Activated CD4-positive, alpha-beta T cell treated with anti-CD3 and anti-CD28 coated beads, Interleukin-2, amount 10 ng/mL, durations not matched to agents 7 days and 5 days (primary cell): ENCODE measurements around the gene MRPL32. TPM values are rescaled to one million over a fixed set of nuclear protein-coding genes. Genes with fewer than 3 reads are reported as not detected.

ENCODE experiments used
- CTCF ChIA-PET: fragments of 350-600 bp; sonication (Branson Sonifier 250); formaldehyde crosslinking; loops from one replicate; lab custom pipeline; 2021; ENCODE audit warnings: antibody characterized with exemption; lab: Charles Lee
- POLR2A ChIA-PET: fragments of 350-600 bp; sonication (Branson Sonifier 250); formaldehyde crosslinking; loops from one replicate; lab custom pipeline; 2021; ENCODE audit warnings: antibody characterized with exemption; lab: Charles Lee
- DNase-seq: peaks from one replicate; pipeline ENCODE4 v3.0.0-alpha.2; 2020
- H3K27ac Mint-ChIP-seq: one replicate; pipeline ENCODE4 v1.8.0; 2021; ENCODE audit warnings: mild to moderate bottlenecking, moderate library complexity, mixed read lengths
- H3K27me3 Mint-ChIP-seq: one replicate; pipeline ENCODE4 v1.8.0; 2021; ENCODE audit warnings: mixed read lengths
- H3K36me3 Mint-ChIP-seq: one replicate; pipeline ENCODE4 v1.8.0; 2021; ENCODE audit warnings: low read depth, mixed read lengths
- H3K4me1 Mint-ChIP-seq: one replicate; pipeline ENCODE4 v1.8.0; 2021; ENCODE audit warnings: mixed read lengths
- H3K4me3 Mint-ChIP-seq: one replicate; pipeline ENCODE4 v1.8.0; 2021; ENCODE audit warnings: mild to moderate bottlenecking, moderate library complexity, mixed read lengths
- H3K9me3 Mint-ChIP-seq: one replicate; pipeline ENCODE4 v1.8.0; 2021; ENCODE audit warnings: mixed read lengths
- total RNA-seq, 2 experiments: library from RNA; stranded (reverse); gene quantifications; one replicate each; pipeline ENCODE4 v1.2.3, GENCODE V29; 2021

MRPL32 gene
- total RNA-seq, 2 experiments from 2014 or later: 50.2 to 50.3 TPM

- no peaks in the 10 kb centered on the region for H3K4me1 Mint-ChIP-seq
- no peaks in the 10 kb centered on the region for H3K36me3 Mint-ChIP-seq
- H3K9me3 Mint-ChIP-seq: peaks cover 10% of the 10 kb centered on the region
- no peak overlapping the region for H3K27ac Mint-ChIP-seq
- no peaks in the 10 kb centered on the region for H3K27me3 Mint-ChIP-seq
- ChIA-PET POLR2A (no interaction called here), CTCF (no interaction called here)
- no peak for DNase-seq
- H3K4me3 Mint-ChIP-seq: no peak overlapping the region
Observed at GRCh38 chr7:42952328-42952727, 20.2 kb downstream of the MRPL32 start.

- Mint-ChIP-seq H3K4me3 (no peak overlapping the region), H3K27me3 (no peaks in the 10 kb centered on the region), H3K36me3 (no peaks in the 10 kb centered on the region), H3K27ac (no peak overlapping the region), H3K9me3 (peaks cover 10% of the 10 kb centered on the region), H3K4me1 (no peaks in the 10 kb centered on the region)
- POLR2A ChIA-PET: no interaction called here
- CTCF ChIA-PET: interaction anchor here (1.3 to 1.6 kb wide), 2 partner anchors 9 to 11 kb away, joined by 3 to 4 read pairs; no protein-coding TSS in a partner anchor
- no peak for DNase-seq
Observed at GRCh38 chr7:42953994-42954393, 21.8 kb downstream of the MRPL32 start.

- H3K27ac Mint-ChIP-seq: no peak overlapping the region
- no peaks in the 10 kb centered on the region for H3K36me3 Mint-ChIP-seq
- ChIA-PET POLR2A (no interaction called here), CTCF (no interaction called here)
- no peak overlapping the region for H3K4me3 Mint-ChIP-seq
- peaks cover 6% of the 10 kb centered on the region for H3K27me3 Mint-ChIP-seq
- peaks cover 13% of the 10 kb centered on the region for H3K9me3 Mint-ChIP-seq
- H3K4me1 Mint-ChIP-seq: no peaks in the 10 kb centered on the region
- no peak for DNase-seq
Observed at GRCh38 chr7:42956062-42956461, 23.9 kb downstream of the MRPL32 start.

GRCh38 chr7:42959549-42959948, 27.4 kb downstream of the MRPL32 start:
- H3K27me3 Mint-ChIP-seq: peaks cover 13% of the 10 kb centered on the region
- ChIA-PET CTCF (interaction anchor here (0.6 to 1.7 kb wide), 3 partner anchors 10 to 332 kb away, joined by 3 to 6 read pairs (median 4); no protein-coding TSS in a partner anchor), POLR2A (no interaction called here)
- no peaks in the 10 kb centered on the region for H3K36me3 Mint-ChIP-seq
- peaks cover 13% of the 10 kb centered on the region for H3K9me3 Mint-ChIP-seq
- DNase-seq: no peak
- no peak overlapping the region for H3K27ac Mint-ChIP-seq
- no peaks in the 10 kb centered on the region for H3K4me1 Mint-ChIP-seq
- no peak overlapping the region for H3K4me3 Mint-ChIP-seq

- Mint-ChIP-seq H3K27ac (no peak overlapping the region), H3K4me3 (no peak overlapping the region), H3K36me3 (no peaks in the 10 kb centered on the region), H3K9me3 (peaks cover 10% of the 10 kb centered on the region), H3K27me3 (peaks cover 13% of the 10 kb centered on the region), H3K4me1 (peaks cover 2% of the 10 kb centered on the region)
- no peak for DNase-seq
- CTCF ChIA-PET: no interaction called here
- POLR2A ChIA-PET: no interaction called here
Observed at GRCh38 chr7:42960762-42961161, 28.6 kb downstream of the MRPL32 start.

- DNase-seq: no peak
- Mint-ChIP-seq H3K4me1 (peaks cover 2% of the 10 kb centered on the region), H3K27me3 (peaks cover 13% of the 10 kb centered on the region), H3K27ac (no peak overlapping the region), H3K36me3 (no peaks in the 10 kb centered on the region), H3K4me3 (no peak overlapping the region), H3K9me3 (peaks cover 9% of the 10 kb centered on the region)
- POLR2A ChIA-PET: no interaction called here
- CTCF ChIA-PET: interaction anchor here (0.6 kb wide), 1 partner anchor 968 kb away, joined by 3 read pairs; no protein-coding TSS in a partner anchor
Observed at GRCh38 chr7:42961170-42961569, 29.0 kb downstream of the MRPL32 start.

- CTCF ChIA-PET: interaction anchor here (1.2 to 1.8 kb wide), 2 partner anchors 10 to 18 kb away, joined by 3 to 4 read pairs; no protein-coding TSS in a partner anchor
- no peak overlapping the region for H3K27ac Mint-ChIP-seq
Observed at GRCh38 chr7:42964293-42964692, 32.1 kb downstream of the MRPL32 start.

GRCh38 chr7:42964849-42965805, 33.0 kb downstream of the MRPL32 start:
- peaks cover 2% of the 10 kb centered on the region for H3K9me3 Mint-ChIP-seq
- H3K27ac Mint-ChIP-seq: no peak overlapping the region
- no peak for DNase-seq
- peaks cover 2% of the 10 kb centered on the region for H3K4me1 Mint-ChIP-seq
- H3K4me3 Mint-ChIP-seq: no peak overlapping the region
- ChIA-PET CTCF (interaction anchor here (1.2 to 1.8 kb wide), 2 partner anchors 11 to 24 kb away, joined by 3 to 4 read pairs; no protein-coding TSS in a partner anchor), POLR2A (no interaction called here)
- peaks cover 14% of the 10 kb centered on the region for H3K27me3 Mint-ChIP-seq
- no peaks in the 10 kb centered on the region for H3K36me3 Mint-ChIP-seq

More at GRCh38 chr7:42964293-42964692, 32.1 kb downstream of the MRPL32 start:
- no peak for DNase-seq
- no peaks in the 10 kb centered on the region for H3K36me3 Mint-ChIP-seq
- peaks cover 5% of the 10 kb centered on the region for H3K9me3 Mint-ChIP-seq
- H3K4me1 Mint-ChIP-seq: peaks cover 2% of the 10 kb centered on the region
- H3K27me3 Mint-ChIP-seq: peaks cover 16% of the 10 kb centered on the region
- H3K4me3 Mint-ChIP-seq: no peak overlapping the region
- POLR2A ChIA-PET: no interaction called here

GRCh38 chr7:42967391-42967790, 35.2 kb downstream of the MRPL32 start:
- no peak overlapping the region for H3K4me3 Mint-ChIP-seq
- peaks cover 2% of the 10 kb centered on the region for H3K4me1 Mint-ChIP-seq
- CTCF ChIA-PET: no interaction called here
- H3K9me3 Mint-ChIP-seq: no peaks in the 10 kb centered on the region
- H3K27ac Mint-ChIP-seq: no peak overlapping the region
- no peaks in the 10 kb centered on the region for H3K36me3 Mint-ChIP-seq
- POLR2A ChIA-PET: no interaction called here
- H3K27me3 Mint-ChIP-seq: peaks cover 6% of the 10 kb centered on the region
- no peak for DNase-seq

GRCh38 chr7:42972699-42973500, 40.7 kb downstream of the MRPL32 start:
- H3K36me3 Mint-ChIP-seq: no peaks in the 10 kb centered on the region
- ChIA-PET CTCF (interaction anchor here (2.3 kb wide), 1 partner anchor 15 kb away, joined by 7 read pairs; no protein-coding TSS in a partner anchor), POLR2A (no interaction called here)
- peaks cover 2% of the 10 kb centered on the region for H3K27me3 Mint-ChIP-seq
- no peak overlapping the region for H3K27ac Mint-ChIP-seq
- H3K9me3 Mint-ChIP-seq: no peaks in the 10 kb centered on the region
- DNase-seq: no peak
- no peaks in the 10 kb centered on the region for H3K4me1 Mint-ChIP-seq
- H3K4me3 Mint-ChIP-seq: no peak overlapping the region

GRCh38 chr7:42976371-42976770, 44.2 kb downstream of the MRPL32 start:
- no peak for DNase-seq
- Mint-ChIP-seq H3K4me3 (no peak overlapping the region), H3K36me3 (no peaks in the 10 kb centered on the region), H3K27me3 (peaks cover 4% of the 10 kb centered on the region), H3K4me1 (no peaks in the 10 kb centered on the region), H3K27ac (no peak overlapping the region), H3K9me3 (no peaks in the 10 kb centered on the region)
- POLR2A ChIA-PET: no interaction called here
- CTCF ChIA-PET: no interaction called here

- peaks cover 4% of the 10 kb centered on the region for H3K27me3 Mint-ChIP-seq
- H3K36me3 Mint-ChIP-seq: no peaks in the 10 kb centered on the region
- no peak overlapping the region for H3K27ac Mint-ChIP-seq
- ChIA-PET CTCF (no interaction called here), POLR2A (no interaction called here)
- no peak overlapping the region for H3K4me3 Mint-ChIP-seq
- no peaks in the 10 kb centered on the region for H3K4me1 Mint-ChIP-seq
- DNase-seq: no peak
- H3K9me3 Mint-ChIP-seq: no peaks in the 10 kb centered on the region
Observed at GRCh38 chr7:42978496-42978895, 46.3 kb downstream of the MRPL32 start.
